ENCODE data around the gene CEP350.
A peak's percentile ranks its signal among the peaks of the same experiment; 100 is the strongest.
"Not testable (repeated sequence)": the region's sequence is repeated elsewhere in the genome, so short reads cannot be mapped to it uniquely, and the experiment has no call there.

CEP350 gene

DNA sequence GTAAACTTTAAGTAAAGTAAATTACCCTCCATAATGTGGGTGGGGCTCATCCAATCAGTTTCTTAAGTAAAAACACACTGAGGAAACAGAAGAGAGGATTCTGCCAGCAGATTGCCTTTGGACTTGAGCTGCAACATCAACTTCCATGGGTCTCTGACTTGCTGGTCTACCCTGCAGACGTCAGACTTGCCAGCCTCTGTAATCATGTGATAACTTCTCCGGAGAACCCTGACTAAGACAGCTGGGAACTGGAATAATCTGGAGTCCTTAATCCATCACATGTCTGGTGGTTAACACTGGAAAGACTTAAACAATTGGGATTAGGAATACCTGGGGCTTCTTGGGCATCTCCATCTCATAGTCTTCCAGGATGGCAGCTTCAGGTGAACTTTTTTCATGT lies 13.2 kb upstream of the CEP350 start:
- no peak for DNase-seq

DNA sequence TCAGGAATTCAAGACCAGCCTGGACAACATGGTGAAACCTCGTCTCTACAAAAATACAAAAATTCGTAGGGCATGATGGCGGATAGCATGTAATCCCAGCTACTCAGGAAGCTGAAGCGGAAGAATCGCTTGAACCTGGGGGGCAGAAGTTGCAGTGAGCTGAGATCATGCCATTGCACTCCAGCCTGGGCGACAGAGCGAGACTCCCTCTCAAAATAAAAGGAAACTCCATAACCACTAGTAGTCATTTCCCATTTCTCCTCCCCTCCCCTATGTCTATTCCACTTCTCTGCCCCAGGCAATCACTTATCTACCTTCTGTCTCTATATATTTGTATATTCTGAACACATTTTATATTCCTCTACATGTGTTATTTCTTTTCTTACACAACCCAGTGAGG lies 4.0 kb upstream of the CEP350 start:
- no peak for DNase-seq

DNA sequence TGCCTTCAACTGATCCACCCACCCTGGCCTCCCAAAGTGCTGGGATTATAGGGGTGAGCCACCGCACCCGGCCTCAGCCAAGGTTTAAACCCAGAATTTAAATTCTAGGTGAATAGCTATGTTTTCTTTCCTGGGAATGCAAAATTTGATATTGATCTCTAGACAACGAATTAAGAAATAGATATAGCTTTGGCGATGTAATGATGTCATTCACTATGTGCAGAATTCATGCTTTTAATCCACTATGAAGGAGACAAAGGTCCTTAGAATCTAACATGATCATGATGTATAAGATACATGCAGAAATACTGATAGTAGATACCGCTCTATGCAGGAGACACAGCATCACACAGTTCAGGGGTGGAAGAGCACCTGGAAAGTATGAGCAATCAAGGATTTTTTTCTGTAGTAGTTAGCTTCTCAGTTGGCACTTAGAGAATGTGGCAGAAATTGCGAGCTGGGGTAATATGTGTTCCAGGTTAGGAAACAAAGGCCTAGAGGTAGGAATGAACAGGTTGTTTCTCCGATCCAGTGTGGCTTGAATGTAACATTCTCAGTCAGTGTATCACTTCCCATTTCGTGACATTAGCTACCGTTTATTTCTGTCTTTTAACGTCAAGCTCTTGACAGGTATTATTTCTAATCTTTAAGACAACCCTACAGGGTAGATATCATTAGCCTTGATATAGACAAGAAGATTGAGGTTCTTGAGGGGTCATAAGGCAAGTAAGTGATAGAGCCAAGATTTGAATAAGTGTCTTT lies 3.0 kb upstream of the CEP350 start:
- no peak for DNase-seq

DNA sequence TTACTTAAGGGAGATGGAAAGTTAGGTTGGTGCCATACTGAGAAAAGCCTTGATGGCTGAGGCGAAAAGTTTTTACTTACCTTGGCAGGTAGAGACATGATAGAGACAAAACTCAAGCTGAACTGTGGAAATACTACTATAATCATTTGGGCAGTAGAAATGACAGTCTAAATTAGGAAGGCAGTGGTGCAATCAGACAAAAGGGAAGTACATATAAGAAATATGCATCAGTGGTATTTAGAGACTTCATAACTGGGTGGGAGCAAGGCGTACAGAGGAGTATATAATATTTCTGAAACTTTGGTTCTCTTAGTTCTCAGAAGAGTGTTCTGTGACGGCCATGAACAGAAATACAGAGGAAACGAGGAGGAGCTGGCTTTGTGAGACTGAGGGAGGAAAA lies 2.4 kb upstream of the CEP350 start:
- no peak for DNase-seq

DNA sequence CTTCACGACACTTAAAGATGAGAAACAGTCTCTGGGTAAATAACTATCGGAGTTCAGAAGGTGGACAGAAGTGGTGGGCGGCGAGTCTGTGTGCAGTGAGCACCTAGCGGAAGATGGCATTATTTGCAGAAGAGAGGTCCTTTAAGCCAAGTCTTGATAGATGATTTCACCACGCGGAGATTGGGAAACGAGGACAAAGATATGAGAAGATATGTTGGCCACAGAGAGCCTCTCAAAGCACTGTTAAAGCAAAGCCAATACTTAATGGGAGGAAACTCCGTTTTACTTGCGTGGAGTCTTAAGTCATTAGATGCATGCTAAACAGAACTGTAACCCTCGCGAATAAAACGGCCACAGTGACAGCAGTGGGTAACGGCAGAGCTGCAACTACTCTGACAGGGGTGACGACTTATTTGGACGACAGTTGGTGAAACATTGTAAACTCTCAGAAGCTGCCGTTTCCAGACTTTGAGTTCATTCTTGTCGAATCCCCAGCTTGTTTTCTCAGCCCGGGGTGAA lies 577 bp upstream of the CEP350 start:
- peak; percentile 17 for DNase-seq

DNA sequence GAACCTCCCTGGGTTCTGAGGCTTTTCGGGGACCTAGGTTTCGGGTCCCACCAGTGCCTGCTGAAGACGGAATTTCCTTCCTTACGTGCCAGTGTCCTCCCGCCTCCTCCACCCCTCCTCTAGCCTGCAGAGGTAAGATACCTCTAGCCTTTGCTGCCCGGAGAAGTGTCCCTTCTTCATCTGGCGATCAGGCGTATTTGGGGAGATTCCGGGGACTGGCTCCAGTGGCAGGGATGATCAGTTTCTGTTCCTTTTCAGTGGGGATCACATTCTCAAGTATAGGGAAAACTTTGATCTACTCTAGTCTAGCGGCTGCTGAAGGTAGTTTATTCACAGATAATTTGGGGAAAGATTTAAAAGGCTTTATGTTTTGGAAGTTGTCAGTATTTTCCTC lies 674 bp downstream of the CEP350 start:
- DNase-seq = no peak

DNA sequence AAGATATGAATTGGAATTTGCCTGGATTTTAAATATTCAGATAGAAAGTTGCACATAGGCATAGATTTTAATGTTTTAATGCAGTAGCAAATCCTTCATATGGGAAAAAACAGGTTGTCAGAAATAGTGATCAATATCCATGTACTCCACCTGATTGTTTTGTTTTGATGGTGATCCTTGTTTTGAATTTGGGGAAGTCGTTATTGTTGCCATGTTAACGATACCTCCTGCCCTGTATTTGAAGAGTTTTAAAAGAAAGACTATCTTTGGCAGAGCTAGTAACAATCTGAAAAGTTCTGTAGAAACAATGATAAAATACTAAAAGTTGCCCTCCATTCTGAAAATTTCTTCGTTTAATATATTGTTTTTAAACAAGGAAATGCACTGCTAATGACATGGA lies 1.1 kb downstream of the CEP350 start:
- DNase-seq = no peak

DNA sequence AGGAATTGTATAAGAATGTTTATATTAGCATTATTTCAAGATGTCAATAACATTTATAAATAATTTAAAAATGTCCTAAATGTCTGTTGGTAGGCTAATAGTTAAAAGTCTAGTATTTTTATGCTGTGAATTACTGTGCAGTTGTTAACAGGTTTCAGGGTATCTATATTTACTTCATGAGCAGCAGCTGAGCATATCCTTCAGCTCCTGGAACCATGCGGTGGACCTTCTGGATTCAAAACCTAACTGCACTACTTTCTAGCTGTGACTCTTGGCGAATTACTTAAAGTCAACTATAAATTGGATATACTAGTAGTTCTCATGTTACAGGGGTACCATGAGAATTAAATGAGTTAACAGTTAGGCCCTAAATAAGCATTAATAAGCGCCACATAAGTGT lies 3.7 kb downstream of the CEP350 start:
- DNase-seq = no peak

DNA sequence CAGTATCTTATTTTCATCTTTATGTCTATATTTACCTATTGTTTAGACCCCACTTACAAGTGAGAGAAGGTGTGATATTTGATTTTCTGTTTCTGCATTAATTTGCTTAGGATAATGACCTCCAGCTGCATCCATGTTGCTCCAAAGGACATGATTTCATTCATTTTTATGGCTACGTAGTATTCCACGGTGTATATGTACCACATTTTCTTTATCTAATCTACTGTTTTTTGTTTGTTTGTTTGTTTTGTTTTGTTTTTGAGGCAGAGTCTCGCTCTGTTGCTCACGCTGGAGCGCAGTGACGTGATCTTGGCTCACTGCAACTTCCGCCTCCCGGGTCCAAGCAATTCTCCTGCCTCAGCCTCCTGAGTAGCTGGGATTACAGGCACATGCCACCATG lies 7.6 kb downstream of the CEP350 start:
- not testable (repeated sequence) for DNase-seq

DNA sequence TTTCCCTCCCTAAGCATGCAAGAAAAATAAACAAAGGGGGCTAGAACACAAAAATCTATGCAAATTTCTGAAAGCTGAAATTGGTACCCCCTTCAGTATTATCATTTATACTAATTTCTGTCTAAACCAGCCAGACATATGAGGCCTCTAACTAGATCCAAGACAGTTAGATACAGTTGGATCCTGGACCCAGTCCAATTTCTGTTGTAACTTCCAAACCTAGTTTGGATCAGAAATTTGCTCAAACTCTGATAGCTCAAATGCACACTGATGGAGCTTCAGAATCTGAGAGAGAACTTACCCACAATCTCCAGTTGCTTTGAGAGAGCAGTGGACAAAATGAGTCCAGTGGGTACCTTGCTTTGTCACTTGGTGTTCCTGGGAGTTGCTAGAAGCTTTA lies 11.9 kb downstream of the CEP350 start:
- no peak for DNase-seq

DNA sequence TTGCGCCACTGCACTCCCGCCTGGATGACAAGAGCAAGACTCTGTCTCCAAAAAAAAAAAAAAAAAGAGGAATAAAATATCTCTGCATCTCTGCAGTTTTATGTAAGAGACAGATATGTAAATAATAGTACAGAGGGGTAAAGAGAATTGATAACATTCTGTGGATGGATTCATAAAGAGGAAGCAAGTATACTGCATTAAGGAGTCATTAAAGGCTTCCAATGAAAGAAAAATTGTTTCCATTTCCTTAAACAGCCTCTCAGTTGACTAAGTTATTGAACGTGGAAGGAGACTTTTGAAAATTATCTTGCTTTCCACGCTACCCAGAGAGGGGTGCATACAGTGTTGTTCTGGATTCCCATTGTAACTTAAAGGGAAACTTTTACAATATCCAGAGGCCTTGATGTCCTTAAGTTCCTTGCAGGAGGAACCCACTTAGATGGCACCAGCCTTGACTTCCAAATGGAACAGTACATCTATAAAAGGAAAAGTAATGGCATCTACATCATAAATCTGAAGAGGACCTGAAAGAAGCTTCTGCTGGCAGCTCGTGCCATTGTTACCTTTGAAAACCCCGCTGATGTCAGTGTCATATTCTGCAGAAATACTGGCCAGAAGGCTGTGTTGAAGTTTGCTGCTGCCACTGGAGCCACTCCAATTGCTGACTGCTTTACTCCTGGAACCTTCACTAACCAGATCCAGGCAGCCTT lies 13.8 kb downstream of the CEP350 start:
- DNase-seq = no peak

DNA sequence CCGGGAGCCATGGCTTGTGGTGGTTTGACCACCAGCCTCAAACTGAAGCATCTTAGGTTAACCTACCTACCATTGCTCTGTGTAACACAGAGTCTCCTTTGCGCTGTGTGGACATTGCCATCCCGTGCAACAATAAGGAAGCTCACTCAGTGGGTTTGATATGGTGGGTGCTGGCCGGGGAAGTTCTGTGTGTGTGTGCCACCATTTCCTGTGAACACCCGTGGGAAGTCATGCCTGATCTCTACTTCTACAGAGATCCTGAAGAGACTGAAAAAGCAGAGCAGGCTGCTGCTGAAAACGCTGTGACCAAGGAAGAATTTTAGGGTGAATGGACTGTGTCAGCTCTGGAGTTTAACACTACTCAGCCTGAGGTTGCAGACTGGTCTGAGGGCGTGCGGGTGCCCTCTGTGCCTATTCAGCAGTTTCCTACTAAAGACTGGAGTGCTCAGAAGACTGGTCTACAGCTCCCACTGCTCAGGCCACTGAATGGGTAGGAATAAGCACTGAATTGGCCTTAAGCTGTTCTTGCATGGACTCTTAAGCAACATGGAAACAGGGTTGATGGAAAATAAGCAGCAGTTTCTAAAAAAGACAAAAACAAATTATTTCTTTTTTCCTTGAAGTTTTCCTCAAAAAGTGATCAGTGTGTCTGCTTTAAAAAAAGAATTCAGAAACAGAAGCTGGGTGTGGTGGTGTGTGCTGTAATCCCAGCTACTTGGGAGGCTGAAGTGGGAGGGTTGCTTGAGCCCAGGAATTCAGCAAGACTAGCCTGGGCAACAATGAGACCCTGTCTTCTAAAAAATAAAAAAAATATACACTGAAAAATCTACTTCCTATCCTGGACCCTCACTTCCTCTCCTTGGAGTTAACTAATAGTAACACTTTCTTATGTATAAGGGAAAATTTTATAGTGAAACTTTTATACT lies 14.6 kb downstream of the CEP350 start:
- DNase-seq = no peak

DNA sequence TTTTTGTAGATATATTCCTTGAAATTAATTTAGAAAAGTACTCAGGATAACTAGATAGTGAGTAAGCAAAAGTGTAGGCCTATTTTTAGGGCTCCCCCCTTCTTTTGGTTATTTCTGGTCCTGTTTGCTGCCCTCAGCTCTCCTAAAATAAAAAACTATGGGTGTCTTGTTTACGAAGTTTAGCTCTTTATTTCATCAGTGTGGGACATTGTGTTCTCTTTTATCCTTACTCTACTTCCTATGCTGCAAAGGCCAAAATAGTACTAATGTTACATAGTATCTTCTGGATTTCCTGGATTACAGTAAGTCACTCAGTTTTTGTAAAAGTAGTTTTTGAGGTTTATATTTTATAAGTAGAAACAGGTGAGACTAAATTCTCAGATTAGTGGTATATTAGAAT lies 15.4 kb downstream of the CEP350 start:
- DNase-seq = no peak

DNA sequence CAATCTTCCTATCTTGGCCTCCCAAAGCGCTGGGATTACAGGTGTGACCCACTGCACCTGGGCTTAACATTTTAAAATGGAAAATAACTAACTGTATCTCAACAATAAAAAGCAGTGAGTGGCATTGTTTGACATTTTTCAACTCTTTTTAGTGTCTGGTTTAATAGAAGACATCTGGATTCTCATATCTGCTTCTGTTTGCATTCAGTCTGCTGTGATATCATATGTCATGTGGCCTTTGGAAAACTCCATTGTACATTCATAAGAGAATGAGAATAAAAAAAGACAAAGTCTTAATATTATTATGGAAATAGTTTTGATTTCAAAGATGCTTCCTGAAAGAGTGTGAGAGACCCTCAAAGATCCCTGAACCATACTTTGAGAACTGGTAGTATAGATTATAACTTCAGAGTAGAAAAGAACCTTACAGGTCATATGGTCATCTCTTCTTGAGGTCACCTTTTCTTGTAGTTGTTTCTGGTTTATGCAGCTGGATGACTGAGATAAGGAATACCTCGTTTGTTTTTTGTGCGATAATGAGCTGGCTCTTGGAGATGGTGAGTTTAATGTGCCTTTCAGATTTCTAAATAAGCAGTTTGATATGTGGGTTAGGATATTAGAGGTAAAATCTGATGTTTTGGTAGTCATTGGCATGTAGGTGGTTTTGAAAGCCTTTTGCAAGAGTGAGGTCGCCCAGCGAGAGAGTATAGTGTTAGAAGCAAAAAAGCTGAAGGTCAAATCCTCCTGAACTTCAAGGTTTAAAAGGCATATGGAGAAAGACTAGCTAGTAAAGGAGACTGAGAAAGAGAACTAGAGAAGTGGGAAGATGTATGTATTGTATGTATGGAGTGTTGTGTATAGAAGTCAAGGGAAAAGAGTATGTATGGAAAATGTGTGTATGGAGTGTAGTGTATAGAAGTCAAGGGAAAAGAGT lies 17.2 kb downstream of the CEP350 start:
- DNase-seq = no peak

DNA sequence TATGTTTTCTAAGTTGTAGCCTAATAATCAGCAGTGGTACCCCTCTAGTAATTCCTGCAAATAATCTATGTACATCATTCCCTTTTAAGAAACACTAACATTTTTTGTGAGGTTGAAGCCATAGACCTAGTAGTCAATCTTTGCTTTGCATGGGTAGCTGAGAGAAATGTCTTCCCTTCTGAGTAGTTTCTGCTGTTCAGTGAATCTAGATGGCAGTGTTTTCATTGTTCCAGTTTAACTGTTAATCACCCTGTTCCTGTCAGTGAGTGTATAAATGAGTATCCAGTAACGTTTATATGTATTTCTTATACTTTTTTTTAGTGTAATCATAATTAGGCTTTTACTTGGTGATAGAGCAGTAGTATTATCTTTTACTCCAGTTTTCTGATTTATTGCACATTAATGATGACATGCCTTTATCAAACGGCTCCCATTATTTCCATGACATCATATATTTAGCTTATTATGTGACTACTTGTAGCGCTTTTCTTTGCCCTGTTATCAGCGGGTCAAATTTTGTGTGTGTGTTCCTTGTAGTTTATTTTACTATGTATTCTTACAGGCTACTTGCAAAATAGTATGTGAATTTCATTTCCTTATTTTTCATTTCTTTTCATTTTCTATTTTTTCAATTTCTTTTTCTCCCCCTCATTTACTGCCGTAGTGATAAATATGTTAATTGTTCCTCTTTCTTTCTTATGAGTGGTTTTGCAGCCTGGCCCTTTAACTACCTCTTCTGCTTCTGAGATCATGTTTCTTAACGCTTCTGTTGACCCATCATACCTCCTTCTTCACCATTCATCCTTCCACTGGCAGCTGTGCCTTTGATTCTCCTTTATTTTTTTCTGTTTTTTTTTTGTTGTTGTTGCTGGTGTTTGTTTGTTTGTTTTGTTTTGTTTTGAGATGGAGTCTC lies 18.8 kb downstream of the CEP350 start:
- DNase-seq = no peak

DNA sequence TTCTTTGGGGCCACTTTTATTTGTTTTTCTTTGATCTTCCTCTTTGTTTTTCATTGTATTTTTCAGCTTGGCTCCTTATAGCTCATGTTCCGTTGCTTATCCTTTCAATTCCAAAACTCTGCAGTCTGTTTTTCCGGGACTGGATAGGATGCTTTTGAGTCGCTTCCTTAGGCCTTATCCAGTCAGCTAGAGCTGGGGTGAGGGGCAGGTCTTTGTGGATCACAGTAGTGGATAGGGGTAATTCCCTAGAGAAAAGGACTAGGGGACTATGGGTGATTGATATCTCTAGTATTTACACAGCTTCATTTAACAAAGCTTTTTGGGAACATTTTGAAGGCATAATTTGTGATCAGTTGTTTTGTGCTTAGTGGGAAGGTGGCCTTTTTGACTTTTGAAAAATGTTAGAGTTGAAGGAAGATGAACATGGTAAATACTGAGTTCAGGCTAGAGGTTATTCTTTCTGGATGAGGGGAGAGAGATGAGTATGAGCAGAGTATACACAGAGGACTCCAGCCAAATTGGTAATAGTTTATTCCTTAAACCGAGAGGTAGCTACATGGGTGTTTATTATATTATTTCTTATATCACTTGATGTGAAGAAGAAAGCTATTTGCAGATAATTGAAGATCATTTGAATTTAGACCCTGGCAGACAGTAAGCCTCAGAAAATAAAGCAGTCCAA lies 22.5 kb downstream of the CEP350 start:
- DNase-seq = no peak

DNA sequence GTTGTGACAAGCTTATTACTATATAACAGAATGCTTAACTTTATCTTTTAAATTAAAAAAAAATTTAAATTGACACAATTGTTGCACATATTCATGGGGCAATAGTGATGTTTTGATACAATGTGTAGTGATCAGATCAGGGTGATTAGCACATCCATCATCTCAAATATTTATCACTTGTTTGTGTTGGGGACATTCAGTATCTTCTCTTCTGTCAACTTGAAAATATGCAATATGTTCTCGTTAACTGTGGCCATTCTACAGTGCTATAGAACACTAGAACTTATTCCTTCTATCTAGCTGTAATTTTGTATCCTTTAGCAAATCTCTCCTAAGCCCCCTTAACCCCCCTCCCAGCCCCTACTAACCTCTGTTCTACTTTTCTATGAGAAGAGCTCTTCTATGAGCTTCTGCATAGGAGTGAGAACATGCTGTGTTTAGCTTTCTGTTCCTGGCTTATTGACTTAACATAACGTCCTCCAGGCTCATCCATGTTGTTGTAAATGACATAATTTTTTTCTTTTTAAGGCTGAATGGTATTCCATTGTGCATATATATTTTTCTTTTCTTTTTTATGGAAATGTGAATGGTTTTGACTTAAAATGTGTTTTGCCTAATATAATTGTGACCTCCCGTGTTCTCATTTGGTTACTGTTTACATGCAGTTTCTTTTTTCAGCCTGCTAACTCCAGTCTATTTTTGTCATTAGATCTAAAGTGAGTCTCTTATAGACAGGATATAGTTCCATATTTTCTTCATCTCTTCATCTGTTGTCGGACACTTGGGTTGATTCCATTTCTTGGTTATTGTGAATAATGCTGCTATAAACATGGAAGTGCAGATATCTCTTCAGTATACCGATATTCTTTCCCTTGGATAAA lies 23.8 kb downstream of the CEP350 start:
- no peak for DNase-seq

DNA sequence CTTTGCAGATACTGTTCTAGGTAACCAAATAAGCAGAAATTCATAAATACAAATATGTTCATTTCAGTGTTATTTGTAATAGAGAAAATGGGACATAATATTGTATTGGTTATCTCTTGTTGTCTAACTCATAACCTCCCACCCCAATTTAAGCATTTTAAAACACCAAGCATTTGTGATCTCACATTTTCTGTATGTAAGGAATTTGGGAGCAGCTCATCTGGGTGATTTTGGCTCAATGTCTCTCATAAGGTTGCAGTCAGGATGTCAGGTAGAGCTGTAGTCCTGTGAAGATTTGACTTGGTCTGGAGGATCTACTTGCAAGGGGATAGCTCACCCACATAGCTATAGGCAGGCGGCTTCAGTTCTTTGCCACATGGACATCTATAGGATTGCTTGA lies 29.5 kb downstream of the CEP350 start:
- DNase-seq = no peak

DNA sequence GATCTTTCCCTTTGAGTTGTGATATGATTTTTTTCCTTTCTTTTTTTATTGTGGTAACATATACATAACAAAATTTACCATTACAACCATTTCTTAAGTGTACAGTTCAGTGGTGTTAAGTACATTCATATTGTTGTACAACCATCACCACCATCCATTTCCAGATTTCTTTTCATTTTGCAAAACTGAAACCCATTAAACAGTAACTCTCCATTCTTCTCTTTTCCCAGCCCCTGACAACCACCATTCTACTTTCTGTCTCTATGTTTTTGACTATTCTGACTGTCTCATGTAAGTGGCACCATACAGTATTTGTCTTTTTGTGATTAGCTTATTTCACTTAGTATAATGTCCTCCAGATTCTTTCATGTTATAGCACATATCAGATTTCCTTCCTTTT lies 30.3 kb downstream of the CEP350 start:
- DNase-seq = no peak
